Measurements from ENCODE around the gene SETD1A.
"Not testable (repeated sequence)": the region's sequence is repeated elsewhere in the genome, so short reads cannot be mapped to it uniquely, and the experiment has no call there.

Gene SETD1A

GRCh38 chr16:30930160-30930571, 27.4 kb upstream of the SETD1A start:
- no peak for DNase-seq

- no peak for DNase-seq
Measured at GRCh38 chr16:30931068-30931650, 26.4 kb upstream of the SETD1A start.

- no peak for DNase-seq
Measured at GRCh38 chr16:30934827-30935557, 22.6 kb upstream of the SETD1A start.

GRCh38 chr16:30937692-30938091, 19.9 kb upstream of the SETD1A start:
- no peak for DNase-seq

GRCh38 chr16:30939571-30939970, 18.0 kb upstream of the SETD1A start:
- not testable (repeated sequence) for DNase-seq

GRCh38 chr16:30941600-30942425, 15.7 kb upstream of the SETD1A start:
- DNase-seq, result no peak

- DNase-seq, result no peak
Measured at GRCh38 chr16:30942426-30942806, 15.1 kb upstream of the SETD1A start.

GRCh38 chr16:30944352-30944751, 13.2 kb upstream of the SETD1A start:
- DNase-seq, result no peak

- no peak for DNase-seq
Measured at GRCh38 chr16:30946671-30947540, 10.6 kb upstream of the SETD1A start.

GRCh38 chr16:30947541-30947858, 10.1 kb upstream of the SETD1A start:
- no peak for DNase-seq

GRCh38 chr16:30947859-30948666, 9.5 kb upstream of the SETD1A start:
- no peak for DNase-seq

GRCh38 chr16:30948667-30949649, 8.6 kb upstream of the SETD1A start, which contains the start of gene ORAI3:
Gene ORAI3, plus strand, starts transcription at chr16:30949068. Its CDS starts 222 bp downstream, at chr16:30949290.
- DNase-seq, result no peak

GRCh38 chr16:30949650-30950515, 7.7 kb upstream of the SETD1A start:
- no peak for DNase-seq

- DNase-seq, result no peak
Measured at GRCh38 chr16:30950516-30951065, 7.0 kb upstream of the SETD1A start.

- no peak for DNase-seq
Measured at GRCh38 chr16:30951193-30951592, 6.4 kb upstream of the SETD1A start.

- DNase-seq, result no peak
Measured at GRCh38 chr16:30951750-30952149, 5.8 kb upstream of the SETD1A start.

GRCh38 chr16:30953111-30953510, 4.4 kb upstream of the SETD1A start:
- DNase-seq, result no peak

- no peak for DNase-seq
Measured at GRCh38 chr16:30953511-30954124, 3.9 kb upstream of the SETD1A start.

GRCh38 chr16:30954993-30955392, 2.6 kb upstream of the SETD1A start:
- DNase-seq, result no peak

Data from NCI-H2081 treated with DMSO at 0.1 percent for 48 hours (cell line).